Activated CD4-positive, CD25-positive, alpha-beta regulatory T cell treated with anti-CD3 and anti-CD28 coated beads, Interleukin-2, amount 50 U/mL, for 24 hours (primary cell): Measurements from ENCODE around the gene PDE4B.

Source experiments
- ATAC-seq, 2 donors: fragments of 150-1000 bp; cut with Tn5 transposase; one replicate each; pipeline ENCODE4 v1.10.0; 2021; ENCODE audit warnings: mild to moderate bottlenecking in 1 of 2, moderate library complexity in 1 of 2

PDE4B gene

GRCh38 chr1:66207484-66207883 lies 414.8 kb downstream of the PDE4B start:
- ATAC-seq, result no peak

- no peak for ATAC-seq
Observed at GRCh38 chr1:66208632-66209031, 415.9 kb downstream of the PDE4B start.

- ATAC-seq, result no peak
Observed at GRCh38 chr1:66210635-66211244, 418.0 kb downstream of the PDE4B start.

GRCh38 chr1:66211521-66211920 lies 418.8 kb downstream of the PDE4B start:
- no peak for ATAC-seq

GRCh38 chr1:66213491-66213890 lies 420.8 kb downstream of the PDE4B start:
- ATAC-seq, result no peak

- ATAC-seq, result peak; percentile 79
Observed at GRCh38 chr1:66214901-66215300, 422.2 kb downstream of the PDE4B start.

GRCh38 chr1:66217021-66217420 lies 424.3 kb downstream of the PDE4B start:
- no peak for ATAC-seq

- no peak for ATAC-seq
Observed at GRCh38 chr1:66217561-66217960, 424.9 kb downstream of the PDE4B start.

GRCh38 chr1:66220477-66220876 lies 427.8 kb downstream of the PDE4B start:
- ATAC-seq, result no peak

GRCh38 chr1:66223681-66224080 lies 431.0 kb downstream of the PDE4B start:
- ATAC-seq, result peak; percentile 38 to 55

- ATAC-seq, result no peak
Observed at GRCh38 chr1:66226985-66227384, 434.3 kb downstream of the PDE4B start.

- ATAC-seq, result no peak
Observed at GRCh38 chr1:66227966-66228365, 435.3 kb downstream of the PDE4B start.

- ATAC-seq, result peak; percentile 97 to 98
Observed at GRCh38 chr1:66231217-66231616, 438.5 kb downstream of the PDE4B start.

- ATAC-seq, result no peak
Observed at GRCh38 chr1:66231681-66232463, 439.2 kb downstream of the PDE4B start.

- no peak for ATAC-seq
Observed at GRCh38 chr1:66237042-66237441, 444.3 kb downstream of the PDE4B start.

- ATAC-seq, result no peak
Observed at GRCh38 chr1:66237722-66238479, 445.2 kb downstream of the PDE4B start.

GRCh38 chr1:66239834-66240233 lies 447.1 kb downstream of the PDE4B start:
- ATAC-seq, result no peak

- ATAC-seq, result no peak
Observed at GRCh38 chr1:66240491-66241484, 448.1 kb downstream of the PDE4B start.

- ATAC-seq, result peak; percentile 33 to 44
Observed at GRCh38 chr1:66242646-66243547, 450.2 kb downstream of the PDE4B start.

- ATAC-seq, result peak; percentile 72
Observed at GRCh38 chr1:66243548-66244130, 450.9 kb downstream of the PDE4B start.

GRCh38 chr1:66244429-66244828 lies 451.7 kb downstream of the PDE4B start:
- ATAC-seq, result no peak
